Breast epithelium (tissue), 4 donors: Measurements from ENCODE around the gene TIGD3. TPM values are rescaled to one million over a fixed set of nuclear protein-coding genes. Genes with fewer than 3 reads are reported as not detected.

Experiments
- DNase-seq, 2 donors: peaks; one replicate each; pipeline ENCODE4 v3.0.0-alpha.2; 2019; ENCODE audit warnings: low spot score in 2 of 2
- H3K27ac ChIP-seq, 2 donors: fragments of 200-600 bp; sonication (generic) in 1 of 2; one replicate each; pipeline ENCODE4 v1.5.1; 2016 to 2019; ENCODE audit warnings: mild to moderate bottlenecking in 1 of 2
- H3K27me3 ChIP-seq, 2 donors: fragments of 200-600 bp; sonication (generic) in 1 of 2; one replicate each; pipeline versions ENCODE4 v1.5.1 to v1.6.0; 2017 to 2019; ENCODE audit warnings: control low read depth in 1 of 2, mild to moderate bottlenecking in 1 of 2
- H3K36me3 ChIP-seq: fragments of 200-600 bp; one replicate; pipeline ENCODE4 v1.5.1; 2019
- H3K4me1 ChIP-seq, 2 donors: fragments of 200-600 bp; sonication (generic); one replicate each; pipeline ENCODE4 v1.5.1; 2016 to 2019; ENCODE audit warnings: control low read depth in 1 of 2
- H3K4me3 ChIP-seq, 3 donors: fragments of 200-600 bp; sonication (generic); 1 replicate in 2 of 3; 2 replicates in 1 of 3; pipeline ENCODE4 v1.5.1; 2016 to 2019; ENCODE audit warnings: mild to moderate bottlenecking in 3 of 3, moderate library complexity in 2 of 3
- H3K9me3 ChIP-seq, 2 donors: fragments of 200-600 bp; sonication (generic) in 1 of 2; one replicate each; pipeline ENCODE4 v1.5.1; 2016 to 2019; ENCODE audit warnings: control low read depth in 1 of 2
- POLR2A ChIP-seq: fragments of 450-650 bp; IDR thresholded peaks from one replicate; pipeline ENCODE4 v1.6.1; 2016; ENCODE audit warnings: antibody characterized with exemption, mild to moderate bottlenecking, moderate library complexity
- POLR2AphosphoS5 ChIP-seq, 3 donors: sonication (generic); formaldehyde crosslinking; IDR thresholded peaks; one replicate each; pipeline ENCODE4 v1.6.1; 2017; ENCODE audit warnings: antibody characterized with exemption in 3 of 3
- intact Hi-C: fragments of 100-400 bp; cut with DNase I; formaldehyde crosslinking; loops from one replicate; pipeline ENCODE4 v1.15.1; 2023; ENCODE audit warnings: low total_unique reads
- total RNA-seq, 3 donors: library from RNA; depleted of rRNA; stranded (reverse); fragments of >200 nt; gene quantifications; one replicate each; pipeline ENCODE4 v1.1.0, GENCODE V29; 2016
- TF ChIP-seq, protein P1 (sequence below), 3 donors: fragments of 450-650 bp; IDR thresholded peaks; one replicate each; pipeline ENCODE4 v1.5.1; 2016 to 2017; ENCODE audit warnings: antibody characterized with exemption in 3 of 3, mild to moderate bottlenecking in 3 of 3, moderate library complexity in 3 of 3

The TIGD3 gene
- total RNA-seq, 3 donors from 2014 or later = 0.29 to 1.3 TPM; not detected in 1

GRCh38 chr11:65309006-65309405, 45.5 kb upstream of the TIGD3 start:
- no peak for DNase-seq
- Histone ChIP-seq H3K36me3 (no peaks in the 10 kb centered on the region), H3K27ac (peak overlapping the region; percentile 42 to 74), H3K27me3 (no peaks in the 10 kb centered on the region), H3K4me3 (no peak overlapping the region), H3K4me1 (peaks cover 0 to 3% of the 10 kb centered on the region in 2 donors), H3K9me3 (no peaks in the 10 kb centered on the region)
- TF ChIP-seq POLR2AphosphoS5 (IDR thresholded peaks at IDR 0.05) = peak in 1 of 3 donors; percentile 65
- TF ChIP-seq, protein P1, sequence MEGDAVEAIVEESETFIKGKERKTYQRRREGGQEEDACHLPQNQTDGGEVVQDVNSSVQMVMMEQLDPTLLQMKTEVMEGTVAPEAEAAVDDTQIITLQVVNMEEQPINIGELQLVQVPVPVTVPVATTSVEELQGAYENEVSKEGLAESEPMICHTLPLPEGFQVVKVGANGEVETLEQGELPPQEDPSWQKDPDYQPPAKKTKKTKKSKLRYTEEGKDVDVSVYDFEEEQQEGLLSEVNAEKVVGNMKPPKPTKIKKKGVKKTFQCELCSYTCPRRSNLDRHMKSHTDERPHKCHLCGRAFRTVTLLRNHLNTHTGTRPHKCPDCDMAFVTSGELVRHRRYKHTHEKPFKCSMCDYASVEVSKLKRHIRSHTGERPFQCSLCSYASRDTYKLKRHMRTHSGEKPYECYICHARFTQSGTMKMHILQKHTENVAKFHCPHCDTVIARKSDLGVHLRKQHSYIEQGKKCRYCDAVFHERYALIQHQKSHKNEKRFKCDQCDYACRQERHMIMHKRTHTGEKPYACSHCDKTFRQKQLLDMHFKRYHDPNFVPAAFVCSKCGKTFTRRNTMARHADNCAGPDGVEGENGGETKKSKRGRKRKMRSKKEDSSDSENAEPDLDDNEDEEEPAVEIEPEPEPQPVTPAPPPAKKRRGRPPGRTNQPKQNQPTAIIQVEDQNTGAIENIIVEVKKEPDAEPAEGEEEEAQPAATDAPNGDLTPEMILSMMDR (IDR thresholded peaks at IDR 0.05) = no peak
- intact Hi-C loops = no loop called here

- Histone ChIP-seq H3K9me3 (no peaks in the 10 kb centered on the region), H3K27ac (peak overlapping the region in 1 of 2 donors; percentile 58), H3K4me1 (peaks cover 0 to 3% of the 10 kb centered on the region in 2 donors), H3K27me3 (no peaks in the 10 kb centered on the region), H3K36me3 (no peaks in the 10 kb centered on the region), H3K4me3 (no peak overlapping the region)
- no peak for DNase-seq
- intact Hi-C loops = no loop called here
- TF ChIP-seq POLR2A = no peak
Measured at GRCh38 chr11:65310215-65310614, 44.3 kb upstream of the TIGD3 start.

DNA sequence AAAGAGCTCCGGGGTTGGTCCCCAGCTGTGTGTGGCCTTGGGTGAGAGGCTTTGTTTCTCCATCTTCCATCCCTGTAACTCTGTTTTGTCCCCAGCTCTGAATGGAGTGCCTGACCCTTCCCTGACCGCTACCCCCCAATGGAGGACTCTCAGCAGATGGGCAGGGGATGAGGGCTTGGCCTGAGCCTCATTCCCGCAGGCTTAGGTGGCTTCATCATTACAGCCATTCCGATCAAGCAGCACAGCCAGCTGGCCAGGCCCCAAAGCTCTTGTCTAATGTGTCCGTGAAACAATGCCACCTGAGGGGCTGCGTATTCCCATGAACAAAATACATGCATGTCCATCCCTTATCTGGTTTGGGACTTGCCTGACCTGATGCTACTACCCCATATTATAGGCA, 43.8 kb upstream of the TIGD3 start:
- TF ChIP-seq, protein P1 (IDR thresholded peaks at IDR 0.05) = no peak
- TF ChIP-seq POLR2A (no peak), POLR2AphosphoS5 (IDR thresholded peaks at IDR 0.05) (no peak)
- peak overlapping the region in 1 of 2 donors; percentile 58 for H3K27ac ChIP-seq
- DNase-seq = no peak

GRCh38 chr11:65311170-65311678, 43.3 kb upstream of the TIGD3 start:
- Histone ChIP-seq H3K9me3 (no peaks in the 10 kb centered on the region), H3K4me3 (no peak overlapping the region), H3K4me1 (peaks cover 3 to 5% of the 10 kb centered on the region in 2 donors), H3K27ac (peak overlapping the region in 1 of 2 donors; percentile 58), H3K27me3 (no peaks in the 10 kb centered on the region), H3K36me3 (no peaks in the 10 kb centered on the region)
- DNase-seq = no peak
- TF ChIP-seq, protein P1 (IDR thresholded peaks at IDR 0.05) = no peak
- TF ChIP-seq POLR2AphosphoS5 (IDR thresholded peaks at IDR 0.05) (no peak), POLR2A (no peak)
- intact Hi-C loops = no loop called here

More for the DNA sequence above, 43.8 kb upstream of the TIGD3 start:
- Histone ChIP-seq H3K36me3 (no peaks in the 10 kb centered on the region), H3K9me3 (no peaks in the 10 kb centered on the region), H3K4me3 (no peak overlapping the region), H3K4me1 (peaks cover 1 to 3% of the 10 kb centered on the region in 2 donors), H3K27me3 (no peaks in the 10 kb centered on the region)
- intact Hi-C loops = no loop called here

DNA sequence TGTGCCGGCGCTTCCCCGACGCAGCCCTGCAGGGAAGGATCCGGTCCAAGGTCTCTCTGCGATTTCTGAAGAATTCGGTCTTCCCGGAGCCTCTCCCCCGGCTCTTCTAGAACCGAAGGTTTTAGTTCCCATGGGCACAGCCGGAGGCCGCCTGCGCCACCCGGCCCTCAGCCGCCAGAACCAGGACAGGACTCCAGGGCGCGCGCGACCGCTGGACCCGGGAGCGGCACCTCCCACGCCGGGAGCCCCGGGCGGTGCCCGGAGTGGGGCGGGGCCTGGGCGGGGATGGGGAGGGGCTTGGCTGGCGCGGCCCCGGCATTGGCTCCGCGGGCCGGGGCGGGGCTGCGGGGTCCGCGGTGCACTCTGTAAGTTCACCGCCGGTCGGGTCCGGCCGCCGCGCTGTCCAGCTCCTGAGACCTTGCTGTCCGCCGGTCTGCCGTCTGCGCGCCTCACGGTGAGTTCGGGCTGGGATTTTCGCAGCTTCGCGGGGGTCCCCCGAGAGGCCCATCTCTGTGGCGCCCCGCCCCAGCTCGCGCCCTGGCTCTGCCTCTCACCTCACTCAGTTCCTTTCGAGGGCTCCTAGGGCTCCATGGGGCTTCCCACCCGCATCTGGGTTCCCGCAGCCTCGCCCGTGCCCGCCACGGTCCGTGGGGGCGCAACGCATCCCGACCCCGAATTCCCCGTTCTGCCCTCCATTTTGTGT, 39.9 kb upstream of the TIGD3 start, which contains the start of gene CDC42EP2:
CDC42EP2 (plus strand) TSS at position 366 of the 703 bp plus-strand sequence. CDS start 6,033 bp downstream, outside the sequence.
- Histone ChIP-seq H3K4me1 (peaks cover 9 to 15% of the 10 kb centered on the region in 2 donors), H3K4me3 (peak within 1 kb of the TSS; percentile 87 to 99 (median 98)), H3K27me3 (no peaks in the 10 kb centered on the region), H3K36me3 (no peaks in the 10 kb centered on the region), H3K9me3 (no peaks in the 10 kb centered on the region), H3K27ac (peak within 1 kb of the TSS; percentile 84 to 94)
- peak; percentile 6 to 15 (median 13) for TF ChIP-seq POLR2AphosphoS5 (IDR thresholded peaks at IDR 0.05)
- no peak for TF ChIP-seq POLR2A
- TF ChIP-seq, protein P1 (IDR thresholded peaks at IDR 0.05) = no peak
- DNase-seq = peak; percentile 66 to 81
- intact Hi-C loops = loop anchor here (5.0 kb wide), 1 partner anchor 37 kb away; no protein-coding TSS in a partner anchor
